ENCODE measurements around the gene PPP2R1B. TPM values are rescaled to one million over a fixed set of nuclear protein-coding genes. Genes with fewer than 3 reads are reported as not detected.

PPP2R1B gene
- total RNA-seq, 3 donors from 2014 or later = 57.3 to 66.8 (median 59.0) TPM

- H3K4me3 Mint-ChIP-seq = no peak overlapping the region
- no peak for ATAC-seq
- H3K36me3 Mint-ChIP-seq (ENCODE audit: insufficient read depth) = peaks cover 28% of the 10 kb centered on the region
- no peaks in the 10 kb centered on the region for H3K4me1 Mint-ChIP-seq (ENCODE audit: low read depth)
- no peak for DNase-seq
- H3K9me3 Mint-ChIP-seq = no peaks in the 10 kb centered on the region
- H3K27me3 Mint-ChIP-seq (ENCODE audit: low read depth) = no peaks in the 10 kb centered on the region
Observed at GRCh38 chr11:111693224-111693937, 72.8 kb downstream of the PPP2R1B start.

DNA sequence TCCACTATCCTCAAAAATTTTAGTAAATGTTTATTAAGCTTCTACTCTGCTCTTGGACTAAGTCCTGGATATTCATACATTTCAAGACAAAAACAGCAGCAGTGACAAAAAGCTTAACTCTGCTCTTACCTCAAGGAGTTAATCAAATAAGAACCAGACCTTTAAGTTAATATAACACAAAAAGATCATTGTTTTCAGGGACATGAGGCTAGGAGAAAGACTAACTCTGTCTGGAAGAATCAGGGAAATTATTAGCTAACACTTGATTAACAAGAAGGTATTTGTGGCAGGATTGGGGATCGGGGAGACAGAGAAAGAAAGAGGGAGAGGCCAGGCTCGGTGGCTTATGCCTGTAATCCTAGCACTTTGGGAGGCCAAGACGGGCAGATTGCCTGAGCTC, 74.4 kb downstream of the PPP2R1B start:
- no peak for ATAC-seq
- Mint-ChIP-seq H3K4me1 (ENCODE audit: low read depth) (no peaks in the 10 kb centered on the region), H3K27me3 (ENCODE audit: low read depth) (no peaks in the 10 kb centered on the region), H3K36me3 (ENCODE audit: insufficient read depth) (peaks cover 34% of the 10 kb centered on the region), H3K9me3 (no peaks in the 10 kb centered on the region), H3K4me3 (no peak overlapping the region)
- no peak for DNase-seq

- ATAC-seq = no peak
- H3K27me3 Mint-ChIP-seq (ENCODE audit: low read depth) = no peaks in the 10 kb centered on the region
- no peaks in the 10 kb centered on the region for H3K4me1 Mint-ChIP-seq (ENCODE audit: low read depth)
- H3K4me3 Mint-ChIP-seq = no peak overlapping the region
- DNase-seq = no peak
- no peaks in the 10 kb centered on the region for H3K9me3 Mint-ChIP-seq
- peaks cover 36% of the 10 kb centered on the region for H3K36me3 Mint-ChIP-seq (ENCODE audit: insufficient read depth)
Observed at GRCh38 chr11:111691176-111691575, 75.0 kb downstream of the PPP2R1B start.

DNA sequence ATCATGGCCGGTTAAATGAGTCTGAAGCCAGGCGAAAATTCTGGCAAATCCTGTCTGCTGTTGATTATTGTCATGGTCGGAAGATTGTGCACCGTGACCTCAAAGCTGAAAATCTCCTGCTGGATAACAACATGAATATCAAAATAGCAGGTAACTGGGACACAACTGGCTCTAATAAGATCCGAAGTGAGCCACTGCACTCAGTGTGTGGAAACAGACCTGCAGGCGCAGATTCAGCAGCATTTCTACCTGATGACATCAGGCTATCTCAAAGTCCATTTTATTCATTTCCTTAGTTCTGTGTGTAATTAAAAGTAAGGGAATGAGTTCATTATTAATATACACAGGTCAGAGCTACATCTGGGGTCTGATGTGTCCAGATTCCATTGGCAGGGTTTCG, 78.2 kb downstream of the PPP2R1B start:
- H3K4me3 Mint-ChIP-seq = no peak overlapping the region
- ATAC-seq (no peak), DNase-seq (no peak)
- H3K4me1 Mint-ChIP-seq (ENCODE audit: low read depth) = no peaks in the 10 kb centered on the region
- no peaks in the 10 kb centered on the region for H3K27me3 Mint-ChIP-seq (ENCODE audit: low read depth)
- H3K9me3 Mint-ChIP-seq = no peaks in the 10 kb centered on the region
- H3K36me3 Mint-ChIP-seq (ENCODE audit: insufficient read depth) = peaks cover 35% of the 10 kb centered on the region

GRCh38 chr11:111684251-111684650, 81.9 kb downstream of the PPP2R1B start:
- Mint-ChIP-seq H3K4me3 (no peak overlapping the region), H3K27me3 (ENCODE audit: low read depth) (no peaks in the 10 kb centered on the region), H3K9me3 (no peaks in the 10 kb centered on the region), H3K4me1 (ENCODE audit: low read depth) (no peaks in the 10 kb centered on the region), H3K36me3 (ENCODE audit: insufficient read depth) (peaks cover 22% of the 10 kb centered on the region)
- DNase-seq (no peak), ATAC-seq (no peak)

GRCh38 chr11:111683806-111684205, 82.4 kb downstream of the PPP2R1B start:
- no peaks in the 10 kb centered on the region for H3K9me3 Mint-ChIP-seq

GRCh38 chr11:111680486-111681175, 85.6 kb downstream of the PPP2R1B start:
- ATAC-seq (no peak), DNase-seq (no peak)
- Mint-ChIP-seq H3K36me3 (ENCODE audit: insufficient read depth) (peaks cover 15% of the 10 kb centered on the region), H3K4me3 (no peak overlapping the region), H3K9me3 (no peaks in the 10 kb centered on the region), H3K27me3 (ENCODE audit: low read depth) (no peaks in the 10 kb centered on the region), H3K4me1 (ENCODE audit: low read depth) (no peaks in the 10 kb centered on the region)

More at GRCh38 chr11:111683806-111684205, 82.4 kb downstream of the PPP2R1B start:
- Mint-ChIP-seq H3K4me1 (ENCODE audit: low read depth) (no peaks in the 10 kb centered on the region), H3K4me3 (no peak overlapping the region), H3K27me3 (ENCODE audit: low read depth) (no peaks in the 10 kb centered on the region), H3K36me3 (ENCODE audit: insufficient read depth) (peaks cover 18% of the 10 kb centered on the region)
- DNase-seq (no peak), ATAC-seq (no peak)

Other genes with a start within 250 kb of the PPP2R1B start
- 1 to 10 TPM in 2 of 3 donors, under 1 TPM in 1; 0.43 to 3.0 (median 1.7) TPM for gene LAYN, start 225.7 kb downstream of the PPP2R1B start, total RNA-seq
- 1 to 10 TPM; 5.9 to 8.3 (median 6.7) TPM for gene SIK2, start 163.9 kb downstream of the PPP2R1B start, total RNA-seq
- gene ALG9, start 105.2 kb upstream of the PPP2R1B start, total RNA-seq = 10 to 100 TPM; 22.9 to 24.2 (median 23.8) TPM
- gene FDXACB1, start 112.8 kb upstream of the PPP2R1B start, total RNA-seq = 10 to 100 TPM; 11.1 to 12.5 (median 11.4) TPM
- 10 to 100 TPM; 16.9 to 25.3 (median 17.9) TPM for gene CFAP68, start 113.2 kb upstream of the PPP2R1B start, total RNA-seq
- under 1 TPM in 1 of 3 donors, not detected in 2; 0.35 TPM for gene CRYAB, start 145.4 kb upstream of the PPP2R1B start, total RNA-seq
- not detected for gene HSPB2, start 146.3 kb upstream of the PPP2R1B start, total RNA-seq
- not detected for gene C11orf52, start 152.5 kb upstream of the PPP2R1B start, total RNA-seq
- 10 to 100 TPM in 2 of 3 donors, 1 to 10 TPM in 1; 5.2 to 22.7 (median 21.2) TPM for gene DIXDC1, start 171.0 kb upstream of the PPP2R1B start, total RNA-seq

All from activated T-cell treated with anti-CD3 and anti-CD28 coated beads, Interleukin-2, amount 50 U/mL, for 4 hours (primary cell).